Activated T-cell treated with anti-CD3 and anti-CD28 coated beads for 1 hour (primary cell): ENCODE data around the gene ATRX.

Experiments used
- DNase-seq: peaks from one replicate; pipeline ENCODE4 v3.0.0-alpha.2; 2020; ENCODE audit warnings: low read depth

The ATRX gene

DNA sequence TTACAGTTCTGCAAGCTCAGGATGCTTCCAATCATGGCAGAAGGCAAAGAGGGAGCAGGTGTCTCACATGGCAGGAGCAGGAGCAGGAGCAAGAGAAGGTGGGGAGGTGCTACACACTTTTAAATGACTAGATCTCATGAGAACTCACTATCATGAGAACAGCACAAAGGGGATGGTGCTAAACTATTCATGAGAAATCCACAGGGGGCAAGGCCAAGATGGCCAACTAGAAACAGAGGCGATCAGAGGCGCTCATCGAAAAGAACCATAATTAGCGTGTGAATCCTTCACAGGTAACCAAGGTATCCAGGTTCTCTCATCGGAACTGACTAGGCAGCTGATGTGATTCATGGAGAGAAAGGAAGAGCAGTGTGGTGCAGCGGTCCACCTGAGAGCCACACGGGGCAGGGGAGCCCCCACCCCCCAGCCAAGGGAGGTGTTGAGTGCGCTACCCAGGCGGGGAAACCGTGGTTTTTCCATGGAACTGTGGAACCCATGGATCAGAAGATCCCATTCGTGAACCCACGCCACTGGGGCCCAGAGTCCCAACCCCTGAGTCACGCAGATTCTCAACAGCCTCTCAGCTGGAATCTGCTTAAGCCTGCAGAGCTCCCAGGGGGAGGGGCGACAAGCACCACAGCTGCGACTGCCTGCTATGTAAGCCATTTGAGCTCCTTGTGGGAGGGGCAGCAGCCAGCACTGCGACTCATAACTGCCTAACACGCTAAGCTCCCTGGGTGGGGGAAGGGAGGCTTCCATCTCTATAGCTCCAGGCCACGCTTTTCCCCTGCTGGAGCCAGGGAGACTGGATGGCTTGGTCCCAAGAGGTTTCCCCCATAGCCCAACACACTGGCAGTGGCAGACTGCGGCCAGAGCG is 292.1 kb downstream of the ATRX start:
- no peak for DNase-seq

DNA sequence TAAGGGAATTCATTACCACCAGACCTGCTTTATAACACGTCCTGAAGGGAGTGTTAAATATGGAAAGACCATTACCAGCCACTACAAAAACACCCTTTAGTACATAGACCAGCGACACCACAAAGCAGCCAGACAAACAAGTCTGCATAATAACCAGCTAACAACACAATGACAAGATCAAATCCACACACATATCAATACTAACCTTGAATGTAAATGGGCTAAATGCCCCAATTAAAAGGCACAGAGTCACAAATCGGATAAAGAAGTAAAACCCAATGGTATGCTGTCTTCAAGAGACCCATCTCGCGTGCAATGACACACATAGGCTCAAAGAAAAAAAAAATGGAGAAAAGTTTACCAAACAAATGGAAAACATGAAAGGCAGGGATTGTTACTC is 302.0 kb downstream of the ATRX start:
- no peak for DNase-seq

DNA sequence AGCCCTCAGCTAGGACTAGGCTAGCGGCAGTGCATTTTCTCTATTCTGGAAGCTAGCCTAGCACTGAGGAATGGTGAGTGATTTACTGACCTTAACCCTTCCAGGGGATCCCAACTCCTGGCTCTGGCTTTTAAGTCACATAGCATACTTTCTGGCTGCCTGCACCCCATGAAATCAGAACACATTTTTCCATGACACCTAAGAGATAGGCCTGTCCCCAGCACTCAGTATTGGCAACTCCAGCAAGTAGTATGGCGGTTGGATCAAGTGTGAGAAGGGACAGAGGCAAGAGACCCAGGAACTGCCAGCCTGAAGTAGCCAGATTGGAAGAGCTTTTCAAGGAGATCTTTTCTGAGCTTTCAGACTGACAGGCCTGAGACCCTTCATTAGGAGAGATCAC is 330.6 kb downstream of the ATRX start:
- no peak for DNase-seq
